ENCODE measurements around the gene SUPT4H1. TPM values are rescaled to one million over a fixed set of nuclear protein-coding genes. Genes with fewer than 3 reads are reported as not detected.
A peak's percentile ranks its signal among the peaks of the same experiment; 100 is the strongest.

SUPT4H1 gene
- total and polyA plus RNA-seq, 2 donors (not counting 1 experiment from before 2014, with no cell fraction given) = 30.2 to 60.1 TPM

DNA sequence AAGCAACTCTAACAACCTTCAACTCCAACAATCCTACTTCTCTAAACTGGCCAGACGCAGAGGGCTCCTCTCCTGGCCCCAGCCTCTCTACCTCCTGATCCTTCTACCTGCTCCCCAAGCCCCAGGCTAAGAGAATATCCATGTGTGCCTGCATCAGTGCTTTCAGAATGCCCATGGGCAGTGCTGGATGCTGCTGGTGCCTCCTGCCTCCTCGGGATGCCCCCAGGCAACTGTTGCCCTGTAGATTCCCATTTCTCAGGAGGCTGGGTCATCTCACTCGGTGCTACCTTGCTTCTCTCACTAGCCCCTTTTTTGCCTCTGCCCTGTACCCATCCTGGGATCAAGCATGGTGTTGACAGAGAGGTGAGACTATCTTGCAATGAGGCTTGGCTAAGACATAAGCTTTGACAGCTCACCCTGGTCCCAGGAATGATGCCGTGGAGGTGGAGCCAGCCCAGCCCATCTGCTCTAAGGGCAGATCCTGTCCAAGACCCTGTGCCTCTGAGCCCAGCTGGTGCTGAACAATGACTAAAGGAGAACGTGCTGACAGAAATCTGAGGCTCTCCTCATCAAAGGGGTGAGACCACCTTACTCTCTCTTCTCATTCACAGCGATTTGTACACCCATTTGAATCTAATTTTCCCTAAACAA, 19.4 kb upstream of the SUPT4H1 start:
- TF ChIP-seq, protein P1, sequence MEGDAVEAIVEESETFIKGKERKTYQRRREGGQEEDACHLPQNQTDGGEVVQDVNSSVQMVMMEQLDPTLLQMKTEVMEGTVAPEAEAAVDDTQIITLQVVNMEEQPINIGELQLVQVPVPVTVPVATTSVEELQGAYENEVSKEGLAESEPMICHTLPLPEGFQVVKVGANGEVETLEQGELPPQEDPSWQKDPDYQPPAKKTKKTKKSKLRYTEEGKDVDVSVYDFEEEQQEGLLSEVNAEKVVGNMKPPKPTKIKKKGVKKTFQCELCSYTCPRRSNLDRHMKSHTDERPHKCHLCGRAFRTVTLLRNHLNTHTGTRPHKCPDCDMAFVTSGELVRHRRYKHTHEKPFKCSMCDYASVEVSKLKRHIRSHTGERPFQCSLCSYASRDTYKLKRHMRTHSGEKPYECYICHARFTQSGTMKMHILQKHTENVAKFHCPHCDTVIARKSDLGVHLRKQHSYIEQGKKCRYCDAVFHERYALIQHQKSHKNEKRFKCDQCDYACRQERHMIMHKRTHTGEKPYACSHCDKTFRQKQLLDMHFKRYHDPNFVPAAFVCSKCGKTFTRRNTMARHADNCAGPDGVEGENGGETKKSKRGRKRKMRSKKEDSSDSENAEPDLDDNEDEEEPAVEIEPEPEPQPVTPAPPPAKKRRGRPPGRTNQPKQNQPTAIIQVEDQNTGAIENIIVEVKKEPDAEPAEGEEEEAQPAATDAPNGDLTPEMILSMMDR (IDR thresholded peaks at IDR 0.05) = no peak
- no peak for TF ChIP-seq EZH2 (IDR thresholded peaks at IDR 0.05; ENCODE audit: borderline replicate concordance, insufficient read depth, low read depth, low read length, poor library complexity, severe bottlenecking)
- DNase-seq (no peak), ATAC-seq (ENCODE audit: low read depth) (no peak)
- no peaks in the 10 kb centered on the region for H3K36me3 ChIP-seq (replicated peaks in 1 of 2; ENCODE audit: control extremely low read depth in 1 of 2, control insufficient read depth in 1 of 2, extremely low read depth in 1 of 2, insufficient read depth in 2 of 2, low read length in 1 of 2)
- POLR2A ChIA-PET = no interaction called here
- peaks cover 15 to 30% of the 10 kb centered on the region in 2 donors for H3K4me1 ChIP-seq (ENCODE audit: control insufficient read depth in 2 of 2, insufficient read depth in 2 of 2, low read length in 2 of 2)
- H3K4me3 ChIP-seq (ENCODE audit: control extremely low read depth in 1 of 5, extremely low read depth in 1 of 5, insufficient read depth in 1 of 5, low read depth in 2 of 5, low read length in 4 of 5) = no peak overlapping the region
- CTCF ChIA-PET = interaction anchor here (9.3 kb wide), 1 partner anchor 55 kb away, joined by 65 read pairs; no protein-coding TSS in a partner anchor
- H3K27me3 ChIP-seq (replicated peaks in 1 of 4; ENCODE audit: control extremely low read depth in 1 of 4, control insufficient read depth in 3 of 4, insufficient read depth in 4 of 4, low read length in 3 of 4) = no peaks in the 10 kb centered on the region
- intact Hi-C loops (cut with micrococcal nuclease) = no loop called here
- H3K4me2 ChIP-seq (replicated peaks; ENCODE audit: low read depth, low read length, poor library complexity, severe bottlenecking) = no peak overlapping the region
- no peaks in the 10 kb centered on the region for H3K79me2 ChIP-seq (ENCODE audit: control insufficient read depth, insufficient read depth, low read length)
- H4K20me1 ChIP-seq (ENCODE audit: control insufficient read depth, insufficient read depth, low read length, poor library complexity, severe bottlenecking) = no peaks in the 10 kb centered on the region
- H3K27ac ChIP-seq (ENCODE audit: low read length in 2 of 2) = no peak overlapping the region
- Mint-ChIP-seq H3K4me3 (no peak overlapping the region), H3K27me3 (no peaks in the 10 kb centered on the region), H3K4me1 (peaks cover 31% of the 10 kb centered on the region), H3K27ac (no peak overlapping the region), H3K9me3 (ENCODE audit: insufficient read depth) (no peaks in the 10 kb centered on the region)
- no peaks in the 10 kb centered on the region for H3K9me3 ChIP-seq (ENCODE audit: control extremely low read depth in 1 of 3, control insufficient read depth in 2 of 3, insufficient read depth in 1 of 3, low read length in 2 of 3)
- 94% methylated on average over 4 of the region's 6 CpGs for WGBS (ENCODE audit: insufficient coverage)
- no peak overlapping the region for H2AFZ ChIP-seq (ENCODE audit: insufficient read depth, low read depth, low read length, poor library complexity, severe bottlenecking)
- H3K9ac ChIP-seq (ENCODE audit: low read length) = no peak overlapping the region

DNA sequence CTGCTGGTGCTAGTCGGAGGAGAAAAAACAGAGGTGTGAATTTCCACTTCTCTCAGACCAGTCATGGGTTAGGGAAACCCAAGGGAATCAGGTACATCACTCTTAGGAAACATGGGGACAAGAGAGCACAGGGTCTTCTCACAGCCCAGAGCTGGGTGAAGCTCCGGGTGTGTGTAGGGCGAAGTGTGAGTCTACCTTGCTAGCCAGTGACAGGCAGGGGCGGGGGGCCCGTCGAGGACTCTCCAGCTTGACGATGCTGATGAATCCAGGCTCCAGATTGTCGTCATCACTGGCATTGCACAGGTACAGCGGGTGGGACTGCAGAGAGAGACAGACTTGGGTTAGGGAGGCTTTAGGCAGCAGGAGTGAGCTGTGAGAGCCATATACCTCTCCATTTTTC, 18.7 kb upstream of the SUPT4H1 start:
- 96% methylated on average over 6 of the region's 9 CpGs for WGBS (ENCODE audit: insufficient coverage)
- peaks cover 15 to 30% of the 10 kb centered on the region in 2 donors for H3K4me1 ChIP-seq (ENCODE audit: control insufficient read depth in 2 of 2, insufficient read depth in 2 of 2, low read length in 2 of 2)
- Mint-ChIP-seq H3K9me3 (ENCODE audit: insufficient read depth) (no peaks in the 10 kb centered on the region), H3K4me3 (peak overlapping the region; percentile 46), H3K27me3 (no peaks in the 10 kb centered on the region), H3K4me1 (peaks cover 31% of the 10 kb centered on the region), H3K27ac (peak overlapping the region; percentile 8)
- DNase-seq = no peak
- TF ChIP-seq, protein P1 (IDR thresholded peaks at IDR 0.05) = no peak
- TF ChIP-seq EZH2 (IDR thresholded peaks at IDR 0.05; ENCODE audit: borderline replicate concordance, insufficient read depth, low read depth, low read length, poor library complexity, severe bottlenecking) = no peak
- ATAC-seq (ENCODE audit: low read depth) = no peak
- H3K9me3 ChIP-seq (ENCODE audit: control extremely low read depth in 1 of 3, control insufficient read depth in 2 of 3, insufficient read depth in 1 of 3, low read length in 2 of 3) = no peaks in the 10 kb centered on the region
- no peak overlapping the region for H2AFZ ChIP-seq (ENCODE audit: insufficient read depth, low read depth, low read length, poor library complexity, severe bottlenecking)
- no peaks in the 10 kb centered on the region for H3K36me3 ChIP-seq (replicated peaks in 1 of 2; ENCODE audit: control extremely low read depth in 1 of 2, control insufficient read depth in 1 of 2, extremely low read depth in 1 of 2, insufficient read depth in 2 of 2, low read length in 1 of 2)
- no peak overlapping the region for H3K9ac ChIP-seq (ENCODE audit: low read length)
- CTCF ChIA-PET = interaction anchor here (1.0 to 9.3 kb wide), 2 partner anchors 25 to 54 kb away, joined by 4 to 65 read pairs; no protein-coding TSS in a partner anchor
- H3K4me3 ChIP-seq (ENCODE audit: control extremely low read depth in 1 of 5, extremely low read depth in 1 of 5, insufficient read depth in 1 of 5, low read depth in 2 of 5, low read length in 4 of 5) = no peak overlapping the region
- peak overlapping the region; percentile 26 for H3K4me2 ChIP-seq (replicated peaks; ENCODE audit: low read depth, low read length, poor library complexity, severe bottlenecking)
- no peaks in the 10 kb centered on the region for H4K20me1 ChIP-seq (ENCODE audit: control insufficient read depth, insufficient read depth, low read length, poor library complexity, severe bottlenecking)
- H3K27me3 ChIP-seq (replicated peaks in 1 of 4; ENCODE audit: control extremely low read depth in 1 of 4, control insufficient read depth in 3 of 4, insufficient read depth in 4 of 4, low read length in 3 of 4) = no peaks in the 10 kb centered on the region
- H3K79me2 ChIP-seq (ENCODE audit: control insufficient read depth, insufficient read depth, low read length) = no peaks in the 10 kb centered on the region
- intact Hi-C loops (cut with micrococcal nuclease) = no loop called here
- no peak overlapping the region for H3K27ac ChIP-seq (ENCODE audit: low read length in 2 of 2)
- POLR2A ChIA-PET = no interaction called here
